ENCODE measurements around the gene MELTF.

Gene MELTF

DNA sequence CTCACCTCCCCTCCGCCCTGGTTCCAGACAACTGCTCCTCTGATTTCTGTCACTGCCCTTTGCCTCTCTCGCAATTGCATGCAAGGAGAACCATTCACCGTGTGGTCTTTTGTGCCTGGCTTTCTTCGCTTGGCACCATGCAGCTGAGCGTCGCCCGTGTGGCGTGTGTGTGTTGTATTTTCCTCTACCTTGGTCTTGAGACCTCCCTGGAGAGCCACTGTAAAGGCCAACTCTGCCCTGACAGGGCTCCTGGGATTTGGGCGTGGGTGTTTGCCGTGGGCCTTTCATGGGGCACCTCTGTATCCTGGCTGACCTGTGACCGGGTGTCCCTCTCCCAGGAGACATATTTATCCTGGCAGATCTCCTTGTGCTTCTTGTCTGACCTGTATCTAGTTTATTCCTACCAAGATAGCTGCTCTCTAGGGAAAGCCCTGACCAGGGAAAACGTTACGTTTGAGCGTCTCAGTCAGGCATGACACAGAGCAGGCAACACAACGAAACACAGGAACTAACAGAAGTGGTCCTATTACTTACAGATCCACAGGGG, 59.0 kb downstream of the MELTF start:
- no peak for DNase-seq (ENCODE audit: low read depth)
- TF ChIP-seq, protein P1, sequence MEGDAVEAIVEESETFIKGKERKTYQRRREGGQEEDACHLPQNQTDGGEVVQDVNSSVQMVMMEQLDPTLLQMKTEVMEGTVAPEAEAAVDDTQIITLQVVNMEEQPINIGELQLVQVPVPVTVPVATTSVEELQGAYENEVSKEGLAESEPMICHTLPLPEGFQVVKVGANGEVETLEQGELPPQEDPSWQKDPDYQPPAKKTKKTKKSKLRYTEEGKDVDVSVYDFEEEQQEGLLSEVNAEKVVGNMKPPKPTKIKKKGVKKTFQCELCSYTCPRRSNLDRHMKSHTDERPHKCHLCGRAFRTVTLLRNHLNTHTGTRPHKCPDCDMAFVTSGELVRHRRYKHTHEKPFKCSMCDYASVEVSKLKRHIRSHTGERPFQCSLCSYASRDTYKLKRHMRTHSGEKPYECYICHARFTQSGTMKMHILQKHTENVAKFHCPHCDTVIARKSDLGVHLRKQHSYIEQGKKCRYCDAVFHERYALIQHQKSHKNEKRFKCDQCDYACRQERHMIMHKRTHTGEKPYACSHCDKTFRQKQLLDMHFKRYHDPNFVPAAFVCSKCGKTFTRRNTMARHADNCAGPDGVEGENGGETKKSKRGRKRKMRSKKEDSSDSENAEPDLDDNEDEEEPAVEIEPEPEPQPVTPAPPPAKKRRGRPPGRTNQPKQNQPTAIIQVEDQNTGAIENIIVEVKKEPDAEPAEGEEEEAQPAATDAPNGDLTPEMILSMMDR (conservative IDR thresholded peaks at IDR 0.05; ENCODE audit: low read length), result no peak
- H3K4me3 ChIP-seq (ENCODE audit: low read length), result no peak overlapping the region

DNA sequence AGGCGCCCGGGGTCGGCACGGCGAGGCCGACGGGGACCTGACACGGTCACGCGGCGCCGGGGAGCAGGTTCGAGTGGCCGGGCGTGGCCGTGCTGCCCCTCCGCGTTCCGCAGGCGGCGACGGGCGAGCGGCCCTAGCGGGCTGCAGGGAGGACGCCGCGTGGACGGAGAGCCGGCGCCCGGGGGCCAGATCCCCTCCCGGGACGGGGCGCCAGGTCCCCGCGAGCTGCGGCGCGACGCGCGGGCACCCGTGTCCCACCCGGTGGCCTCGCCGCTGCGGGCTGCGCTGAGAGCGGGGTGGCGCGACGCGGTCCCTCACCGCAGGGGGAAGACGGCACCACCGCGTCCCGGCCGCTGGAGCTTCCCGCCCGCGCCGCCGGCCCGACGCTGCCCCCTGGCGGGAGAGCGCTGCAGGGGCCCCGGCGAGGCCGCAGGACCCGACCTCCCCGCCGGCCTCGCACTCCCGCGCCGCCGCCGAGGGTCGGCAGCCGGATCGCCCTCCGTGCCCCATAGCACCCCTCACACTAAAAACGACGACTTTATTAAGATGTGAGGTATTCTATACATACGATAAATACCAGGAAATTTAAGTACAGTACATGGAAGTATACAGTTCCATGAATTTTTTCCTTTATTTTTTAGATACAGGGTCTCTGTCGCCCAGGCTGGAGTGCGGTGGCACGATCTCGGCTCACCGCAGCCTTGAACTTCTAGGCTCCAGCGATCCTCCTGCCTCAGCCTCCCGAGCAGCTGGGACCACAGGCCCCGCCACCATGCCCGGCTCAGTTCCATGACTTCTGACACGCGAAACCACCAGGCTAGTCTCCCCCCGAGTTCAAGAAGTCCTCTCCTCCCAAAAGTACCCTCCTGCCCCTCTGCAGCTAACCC, 59.7 kb downstream of the MELTF start:
- peak overlapping the region; percentile 61 for H3K4me3 ChIP-seq (ENCODE audit: low read length)
- TF ChIP-seq, protein P1 (conservative IDR thresholded peaks at IDR 0.05; ENCODE audit: low read length), result peak; percentile 37
- DNase-seq (ENCODE audit: low read depth), result peak; percentile 37

DNA sequence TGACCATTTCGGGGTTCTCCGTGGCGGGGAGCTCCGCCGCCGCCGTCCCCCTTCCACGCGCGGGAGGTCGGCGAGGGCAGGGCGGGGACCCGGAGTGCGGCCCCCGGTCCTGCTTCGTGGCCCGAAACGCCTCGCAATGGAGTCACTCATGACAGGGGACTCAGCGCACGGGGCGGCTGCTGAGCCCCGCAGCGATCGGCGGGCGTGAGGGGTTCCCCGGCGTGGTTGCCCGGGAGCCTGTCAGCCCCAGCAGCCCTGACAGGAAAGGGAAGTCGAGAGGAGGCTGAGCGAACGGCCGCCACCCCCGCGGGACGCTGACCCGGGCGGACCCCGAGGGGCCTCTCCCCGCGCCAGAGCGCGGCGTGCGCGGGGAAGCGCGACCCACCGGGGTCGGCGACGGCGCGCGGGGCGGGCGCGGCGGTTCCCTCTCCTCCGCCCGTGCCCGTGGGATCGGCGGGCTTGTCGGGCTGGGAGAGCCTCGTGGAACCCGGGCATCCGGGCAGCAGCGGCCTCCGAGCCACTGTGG, 60.4 kb downstream of the MELTF start:
- TF ChIP-seq, protein P1 (conservative IDR thresholded peaks at IDR 0.05; ENCODE audit: low read length), result no peak
- DNase-seq (ENCODE audit: low read depth), result peak; percentile 11
- peak overlapping the region; percentile 61 for H3K4me3 ChIP-seq (ENCODE audit: low read length)

DNA sequence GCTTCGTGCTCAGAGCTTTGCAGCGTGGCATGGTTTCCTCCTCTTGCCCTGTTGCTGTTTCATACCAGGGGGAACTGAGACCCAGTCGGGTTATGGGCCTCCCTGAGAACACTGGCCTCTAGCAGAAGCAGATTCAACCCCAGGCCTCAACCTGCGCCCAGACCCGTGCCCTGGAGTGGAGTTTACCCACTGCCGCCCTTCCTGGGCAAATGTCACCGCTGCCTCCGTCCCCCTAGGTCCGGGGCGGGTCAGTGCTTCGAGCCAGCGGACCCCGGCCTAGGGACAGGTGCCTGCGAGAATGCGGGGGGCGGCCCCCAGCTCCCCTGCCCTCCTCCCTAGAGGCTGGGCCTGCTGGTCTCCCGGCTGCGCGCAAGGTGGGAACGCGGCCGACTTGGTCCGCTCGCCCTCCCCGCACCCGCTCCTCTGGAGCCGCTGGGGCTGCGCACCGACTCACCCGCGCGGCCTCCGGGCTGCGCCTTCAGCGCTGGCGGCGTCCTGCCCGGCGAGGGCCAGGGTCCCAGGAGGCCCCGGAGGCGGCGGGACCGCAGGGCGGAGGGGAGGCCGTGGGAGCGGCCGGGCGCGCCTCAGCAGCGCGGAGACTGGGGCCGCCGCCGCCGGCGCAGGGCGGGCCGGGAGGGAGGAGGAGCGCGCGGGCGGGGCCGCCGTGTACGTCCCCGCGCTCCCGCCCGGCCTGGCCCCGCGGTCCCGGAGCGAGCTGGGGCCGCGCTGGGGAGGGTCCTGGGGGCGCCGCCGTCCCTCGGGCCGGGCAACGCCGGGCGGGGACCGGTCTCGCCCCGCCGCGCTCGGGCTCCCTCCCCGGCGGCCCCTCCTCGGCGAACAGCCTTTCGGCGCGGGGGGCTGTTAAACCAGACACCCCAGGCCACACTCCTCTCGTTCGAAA, 61.1 kb downstream of the MELTF start, which contains the start of gene PIGZ:
Gene PIGZ (minus strand): TSS at position 601 of the 901 bp plus-strand sequence. CDS start 16,802 bp downstream, outside the sequence.
- peak; percentile 32 for DNase-seq (ENCODE audit: low read depth)
- peak within 1 kb of the TSS; percentile 69 for H3K4me3 ChIP-seq (ENCODE audit: low read length)
- TF ChIP-seq, protein P1 (conservative IDR thresholded peaks at IDR 0.05; ENCODE audit: low read length), result no peak

DNA sequence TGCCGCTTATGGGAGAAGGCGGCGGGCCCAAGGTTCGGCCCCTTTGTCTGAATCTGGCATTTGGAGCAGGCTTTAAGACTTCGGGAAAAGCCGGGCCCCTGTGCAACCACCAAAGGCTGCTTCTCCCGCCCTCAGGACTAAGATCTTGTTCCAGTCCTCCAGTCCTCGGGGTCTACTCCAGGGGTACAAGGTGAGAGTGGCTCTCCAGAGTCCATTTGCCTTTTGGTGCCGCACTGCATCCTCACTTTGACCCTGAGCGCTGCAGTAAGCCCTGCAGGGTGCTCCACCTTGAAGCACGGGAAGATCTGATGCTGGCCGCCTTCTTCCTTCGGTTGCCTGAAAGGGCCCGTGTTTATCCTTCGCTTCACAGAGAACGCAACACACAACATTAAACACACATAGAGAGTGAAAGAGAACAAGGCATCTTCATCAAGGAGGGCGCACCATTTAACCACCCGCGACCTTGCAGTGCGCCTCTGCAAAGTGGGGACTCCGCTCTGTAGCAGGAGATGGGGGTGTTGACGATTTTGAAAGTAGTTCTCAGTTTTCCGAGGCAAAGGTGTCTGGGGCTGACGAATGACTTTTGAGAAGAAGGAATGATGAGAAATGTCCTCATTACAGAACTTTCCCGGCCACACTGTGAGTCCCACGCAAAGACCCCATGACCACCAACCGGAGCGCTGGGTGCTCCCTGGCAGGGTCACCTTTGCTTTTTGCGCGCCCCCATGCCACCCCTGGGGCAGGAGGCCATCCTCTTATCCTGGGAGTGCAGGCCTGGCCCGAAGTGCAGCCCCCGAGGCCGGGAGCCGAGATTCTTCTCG, 62.0 kb downstream of the MELTF start:
- peak overlapping the region; percentile 69 for H3K4me3 ChIP-seq (ENCODE audit: low read length)
- no peak for DNase-seq (ENCODE audit: low read depth)
- TF ChIP-seq, protein P1 (conservative IDR thresholded peaks at IDR 0.05; ENCODE audit: low read length), result no peak

Data from AG10803 (cell line).